HEK293 (cell line): ENCODE measurements around the gene PHF21A.

Experiments
- CTCF ChIA-PET: fragments of 350-600 bp; formaldehyde crosslinking; extraction: SDS; loops from one replicate; lab custom pipeline; 2021; ENCODE audit warnings: antibody characterized with exemption; lab: Yijun Ruan, JAX
- POLR2A ChIA-PET: fragments of 300-600 bp; formaldehyde crosslinking; extraction: SDS; loops from one replicate; lab custom pipeline; 2020; ENCODE audit warnings: antibody characterized with exemption, inconsistent platforms; lab: Yijun Ruan, JAX
- H3K27ac ChIP-seq: fragments of 200-500 bp; sonication (Bioruptor generic); 2 replicates; pipeline ENCODE4 v1.5.1; 2014; ENCODE audit warnings: low read depth, low read length, control low read depth, inconsistent platforms; ENCODE audit errors: extremely low read depth
- H3K36me3 ChIP-seq, 2 experiments: fragments of 200-500 bp in 1 of 2; sonication (Bioruptor generic) in 1 of 2; 1 replicate in 1 of 2; 2 replicates in 1 of 2; pipeline ENCODE4 v1.5.1; 2014 to 2017; ENCODE audit warnings: inconsistent platforms in 2 of 2, low read length in 2 of 2; ENCODE audit not compliant: control insufficient read depth in 2 of 2, insufficient read depth in 1 of 2
- H3K4me1 ChIP-seq: fragments of 200-500 bp; sonication (Bioruptor generic); 2 replicates; pipeline ENCODE4 v1.5.1; 2014; ENCODE audit warnings: mild to moderate bottlenecking, low read length, inconsistent platforms; ENCODE audit not compliant: control insufficient read depth, insufficient read depth
- H3K4me3 ChIP-seq: 2 replicates; pipeline ENCODE4 v1.5.1; 2011; ENCODE audit warnings: low read depth, mild to moderate bottlenecking, control low read depth, low read length, moderate library complexity
- H3K9me3 ChIP-seq: fragments of 200-500 bp; sonication (Bioruptor generic); 2 replicates; pipeline ENCODE4 v1.5.1; 2014; ENCODE audit warnings: low read depth, low read length, inconsistent platforms; ENCODE audit not compliant: control insufficient read depth, insufficient read depth
- FEZF1 ChIP-seq: fragments of 450-650 bp; formaldehyde crosslinking; IDR thresholded peaks from 2 replicates; pipeline ENCODE4 v1.5.1; 2016; ENCODE audit warnings: missing biosample characterization, missing genetic modification characterization
- PRDM10 ChIP-seq: fragments of 450-650 bp; formaldehyde crosslinking; IDR thresholded peaks from 2 replicates; pipeline ENCODE4 v1.5.1; 2016; ENCODE audit warnings: missing biosample characterization, missing genetic modification characterization
- REPIN1 ChIP-seq: fragments of 450-650 bp; formaldehyde crosslinking; IDR thresholded peaks from 2 replicates; pipeline ENCODE4 v1.5.1; 2017; ENCODE audit warnings: missing biosample characterization, missing genetic modification characterization, low read depth
- ZIC2 ChIP-seq: fragments of 450-650 bp; formaldehyde crosslinking; IDR thresholded peaks from 2 replicates; pipeline ENCODE4 v1.5.1; 2016; ENCODE audit warnings: missing biosample characterization, missing genetic modification characterization
- ZNF114 ChIP-seq: fragments of 450-650 bp; formaldehyde crosslinking; IDR thresholded peaks from 2 replicates; pipeline ENCODE4 v1.5.0; 2017; ENCODE audit warnings: missing biosample characterization, missing genetic modification characterization
- ZNF341 ChIP-seq: fragments of 450-650 bp; formaldehyde crosslinking; IDR thresholded peaks from 2 replicates; pipeline ENCODE4; 2016; ENCODE audit warnings: low read depth, missing biosample characterization, missing genetic modification characterization
- ZNF610 ChIP-seq: fragments of 450-650 bp; formaldehyde crosslinking; IDR thresholded peaks from 2 replicates; pipeline ENCODE4 v1.5.1; 2016; ENCODE audit warnings: missing biosample characterization, missing genetic modification characterization, borderline replicate concordance
- ZNF785 ChIP-seq: fragments of 450-650 bp; formaldehyde crosslinking; IDR thresholded peaks from 2 replicates; pipeline ENCODE4 v1.5.1; 2016; ENCODE audit warnings: missing biosample characterization, missing genetic modification characterization
- ZNF792 ChIP-seq: fragments of 450-650 bp; formaldehyde crosslinking; IDR thresholded peaks from 2 replicates; pipeline ENCODE4 v1.5.1; 2016; ENCODE audit warnings: missing biosample characterization, missing genetic modification characterization
- ZNF837 ChIP-seq: fragments of 450-650 bp; formaldehyde crosslinking; IDR thresholded peaks from 2 replicates; pipeline ENCODE4 v1.5.1; 2016; ENCODE audit warnings: missing biosample characterization, missing genetic modification characterization
- TF ChIP-seq, protein P1 (sequence below): fragments of 450-650 bp; formaldehyde crosslinking; IDR thresholded peaks from 2 replicates; pipeline ENCODE4 v1.5.1; 2016; ENCODE audit warnings: missing biosample characterization, missing genetic modification characterization
- TF ChIP-seq, protein P2 (sequence below): fragments of 450-650 bp; formaldehyde crosslinking; IDR thresholded peaks from 2 replicates; pipeline ENCODE4 v1.5.1; 2016; ENCODE audit warnings: missing biosample characterization, missing genetic modification characterization
- TF ChIP-seq, protein P3 (sequence below): fragments of 450-650 bp; formaldehyde crosslinking; IDR thresholded peaks from 2 replicates; pipeline ENCODE4; 2016; ENCODE audit warnings: missing biosample characterization, missing genetic modification characterization

PHF21A gene

DNA sequence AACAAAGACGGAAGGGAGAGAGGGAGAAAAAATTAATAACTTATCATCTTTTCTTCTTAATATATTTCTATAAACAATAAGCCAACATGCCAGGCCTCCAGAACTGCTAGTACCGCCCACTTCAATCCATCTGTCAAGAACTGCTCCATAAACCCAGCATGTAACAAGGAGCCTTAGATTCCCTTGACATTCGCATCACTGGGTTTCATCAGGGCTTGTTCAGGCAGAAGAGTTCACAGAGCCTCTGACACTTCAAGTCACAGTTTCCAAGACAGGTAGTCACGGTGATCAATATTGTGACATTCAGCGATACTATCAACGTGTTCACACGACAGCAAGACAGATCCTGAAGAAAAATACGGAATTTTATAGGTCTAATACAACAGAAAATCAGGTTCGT lies 137.1 kb downstream of the PHF21A start (continued):
- TF ChIP-seq ZNF785 (tag by site-specific recombination) = no peak
- TF ChIP-seq, protein P1, sequence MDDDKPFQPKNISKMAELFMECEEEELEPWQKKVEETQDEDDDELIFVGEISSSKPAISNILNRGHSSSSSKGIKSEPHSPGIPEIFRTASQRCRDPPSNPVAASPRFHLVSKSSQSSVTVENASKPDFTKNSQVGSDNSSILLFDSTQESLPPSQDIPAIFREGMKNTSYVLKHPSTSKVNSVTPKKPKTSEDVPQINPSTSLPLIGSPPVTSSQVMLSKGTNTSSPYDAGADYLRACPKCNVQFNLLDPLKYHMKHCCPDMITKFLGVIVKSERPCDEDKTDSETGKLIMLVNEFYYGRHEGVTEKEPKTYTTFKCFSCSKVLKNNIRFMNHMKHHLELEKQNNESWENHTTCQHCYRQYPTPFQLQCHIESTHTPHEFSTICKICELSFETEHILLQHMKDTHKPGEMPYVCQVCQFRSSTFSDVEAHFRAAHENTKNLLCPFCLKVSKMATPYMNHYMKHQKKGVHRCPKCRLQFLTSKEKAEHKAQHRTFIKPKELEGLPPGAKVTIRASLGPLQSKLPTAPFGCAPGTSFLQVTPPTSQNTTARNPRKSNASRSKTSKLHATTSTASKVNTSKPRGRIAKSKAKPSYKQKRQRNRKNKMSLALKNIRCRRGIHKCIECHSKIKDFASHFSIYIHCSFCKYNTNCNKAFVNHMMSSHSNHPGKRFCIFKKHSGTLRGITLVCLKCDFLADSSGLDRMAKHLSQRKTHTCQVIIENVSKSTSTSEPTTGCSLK (tag by site-specific recombination) = no peak
- TF ChIP-seq, protein P2, sequence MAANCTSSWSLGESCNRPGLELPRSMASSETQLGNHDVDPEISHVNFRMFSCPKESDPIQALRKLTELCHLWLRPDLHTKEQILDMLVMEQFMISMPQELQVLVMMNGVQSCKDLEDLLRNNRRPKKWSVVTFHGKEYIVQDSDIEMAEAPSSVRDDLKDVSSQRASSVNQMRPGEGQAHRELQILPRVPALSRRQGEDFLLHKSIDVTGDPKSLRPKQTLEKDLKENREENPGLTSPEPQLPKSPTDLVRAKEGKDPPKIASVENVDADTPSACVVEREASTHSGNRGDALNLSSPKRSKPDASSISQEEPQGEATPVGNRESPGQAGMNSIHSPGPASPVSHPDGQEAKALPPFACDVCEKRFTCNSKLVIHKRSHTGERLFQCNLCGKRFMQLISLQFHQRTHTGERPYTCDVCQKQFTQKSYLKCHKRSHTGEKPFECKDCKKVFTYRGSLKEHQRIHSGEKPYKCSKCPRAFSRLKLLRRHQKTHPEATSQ (tag by site-specific recombination) = no peak
- TF ChIP-seq FEZF1 (tag by site-specific recombination) = peak; percentile 30; the same call in 1 of the 2 replicates
- TF ChIP-seq ZNF114 (tag by site-specific recombination) = no peak
- TF ChIP-seq, protein P3, sequence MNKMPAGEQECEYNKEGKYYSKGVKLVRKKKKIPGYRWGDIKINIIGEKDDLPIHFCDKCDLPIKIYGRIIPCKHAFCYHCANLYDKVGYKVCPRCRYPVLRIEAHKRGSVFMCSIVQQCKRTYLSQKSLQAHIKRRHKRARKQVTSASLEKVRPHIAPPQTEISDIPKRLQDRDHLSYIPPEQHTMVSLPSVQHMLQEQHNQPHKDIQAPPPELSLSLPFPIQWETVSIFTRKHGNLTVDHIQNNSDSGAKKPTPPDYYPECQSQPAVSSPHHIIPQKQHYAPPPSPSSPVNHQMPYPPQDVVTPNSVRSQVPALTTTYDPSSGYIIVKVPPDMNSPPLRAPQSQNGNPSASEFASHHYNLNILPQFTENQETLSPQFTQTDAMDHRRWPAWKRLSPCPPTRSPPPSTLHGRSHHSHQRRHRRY (tag by site-specific recombination) = no peak
- no peak for TF ChIP-seq ZNF610
- no peak for TF ChIP-seq ZNF837 (tag by site-specific recombination)
- no peak for TF ChIP-seq ZNF792 (tag by site-specific recombination)
- TF ChIP-seq ZIC2 (tag by site-specific recombination) = 0 out of 2 replicates have a peak, but pooled peaks have one; percentile 31

DNA sequence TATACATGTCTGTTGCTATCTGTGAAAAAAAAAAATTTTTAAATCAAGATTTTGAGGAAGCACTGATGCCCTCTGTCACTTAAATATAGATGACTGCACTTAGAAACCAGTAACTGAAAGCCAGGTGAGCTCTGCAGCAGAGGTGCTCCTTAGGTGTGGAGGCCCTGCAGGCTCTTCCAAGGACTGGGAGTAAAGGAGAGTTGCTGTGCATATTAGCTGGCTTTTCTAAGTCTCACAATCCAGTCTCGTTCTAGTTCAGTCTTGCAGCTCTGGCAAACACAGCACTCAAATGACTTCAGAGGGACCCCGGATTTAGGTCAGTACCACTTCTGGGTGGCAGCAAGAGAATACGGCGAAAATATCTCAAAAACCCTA lies 137.8 kb downstream of the PHF21A start:
- no peak overlapping the region for H3K4me3 ChIP-seq
- H3K36me3 ChIP-seq = peaks cover 0 to 12% of the 10 kb centered on the region in 2 experiments; a peak in 1 of 3 replicates
- POLR2A ChIA-PET = interaction anchor here (1.2 to 1.4 kb wide), 2 partner anchors 14 to 66 kb away, joined by 4 read pairs; partner anchors contain the start of gene PEX16
- CTCF ChIA-PET = interaction anchor here (0.6 to 1.9 kb wide), 8 partner anchors 11 to 345 kb away, joined by 3 to 13 read pairs (median 5); no protein-coding TSS in a partner anchor
- TF ChIP-seq ZNF341 (tag by site-specific recombination) (peak; percentile 18; the same call in 1 of the 2 replicates), REPIN1 (no peak), PRDM10 (peak; percentile 89), FEZF1 (tag by site-specific recombination) (no peak)
- H3K27ac ChIP-seq = no peak overlapping the region
- peaks cover 5% of the 10 kb centered on the region for H3K4me1 ChIP-seq
- H3K9me3 ChIP-seq = no peaks in the 10 kb centered on the region
